HepG2 (cell line): ENCODE measurements around the gene RRAD. TPM values are rescaled to one million over a fixed set of nuclear protein-coding genes. Genes with fewer than 3 reads are reported as not detected.

Source experiments
- ARNTL ChIP-seq: sonication (generic); formaldehyde crosslinking; IDR thresholded peaks from 2 replicates; pipeline ENCODE4 v1.4.0; 2020; ENCODE audit warnings: mild to moderate bottlenecking, missing genetic modification reagents
- BORCS8-MEF2B ChIP-seq: sonication (generic); formaldehyde crosslinking; IDR thresholded peaks from 2 replicates; pipeline ENCODE4 v1.8.0; 2022; ENCODE audit warnings: mild to moderate bottlenecking, missing genetic modification reagents
- ESRRA ChIP-seq: sonication (generic); formaldehyde crosslinking; IDR thresholded peaks from 2 replicates; pipeline ENCODE4 v1.5.1; 2020; ENCODE audit warnings: mild to moderate bottlenecking, low read depth, missing genetic modification reagents
- ISL2 ChIP-seq: sonication (generic); formaldehyde crosslinking; IDR thresholded peaks from 2 replicates; pipeline ENCODE4 v1.5.0; 2020; ENCODE audit warnings: missing genetic modification reagents
- MIXL1 ChIP-seq: IDR thresholded peaks from 2 replicates; pipeline ENCODE4 v1.6.1; 2016
- NFAT5 ChIP-seq: sonication (generic); formaldehyde crosslinking; IDR thresholded peaks from 2 replicates; pipeline ENCODE4 v1.4.0; 2020; ENCODE audit warnings: missing genetic modification reagents
- NFRKB ChIP-seq: fragments of 450-650 bp; IDR thresholded peaks from 2 replicates; pipeline ENCODE4 v1.6.1; 2017
- REL ChIP-seq: sonication (generic); formaldehyde crosslinking; conservative IDR thresholded peaks from 2 replicates; pipeline ENCODE4 v1.8.0; 2022; ENCODE audit warnings: mild to moderate bottlenecking, missing genetic modification reagents, moderate library complexity
- REST ChIP-seq, 2 experiments: IDR thresholded peaks; 2 replicates each; pipeline ENCODE4 v1.6.1; 2011 to 2012; ENCODE audit warnings: low read length in 2 of 2, borderline replicate concordance in 1 of 2, low read depth in 1 of 2, mild to moderate bottlenecking in 1 of 2, moderate library complexity in 1 of 2
- SKIL ChIP-seq: sonication (generic); formaldehyde crosslinking; IDR thresholded peaks from 2 replicates; pipeline ENCODE4 v1.8.0; 2022; ENCODE audit warnings: missing genetic modification reagents, mild to moderate bottlenecking, moderate library complexity, borderline replicate concordance
- ZBTB26 ChIP-seq: IDR thresholded peaks from 2 replicates; pipeline ENCODE4 v1.6.1; 2016; ENCODE audit warnings: missing compliant biosample characterization, missing genetic modification reagents, borderline replicate concordance
- ZNF576 ChIP-seq: sonication (generic); formaldehyde crosslinking; IDR thresholded peaks from 2 replicates; pipeline ENCODE4 v1.4.0; 2020; ENCODE audit warnings: mild to moderate bottlenecking, missing genetic modification reagents
- ZNF674 ChIP-seq: sonication (generic); formaldehyde crosslinking; IDR thresholded peaks from 2 replicates; pipeline ENCODE4 v1.5.0; 2020; ENCODE audit warnings: low read depth, mild to moderate bottlenecking, missing genetic modification reagents
- polyA plus RNA-seq, 8 experiments: library from polyadenylated mRNA; depleted of rRNA in 3 of 8; stranded (reverse) in 7 of 8; unstranded in 1 of 8; fragments of >200 nt; fragmentation: Illumina TruSeq in 4 of 8; extraction: Trizol in 4 of 8; gene quantifications; 2 replicates each; pipeline versions ENCODE4 v1.2.1 to v1.2.3, GENCODE V29; 2011 to 2016; ENCODE audit warnings: low read depth in 4 of 8, missing spikeins in 1 of 8, mixed read lengths in 1 of 8; ENCODE audit not compliant: insufficient read depth in 1 of 8
- total RNA-seq, 5 experiments: library from RNA; depleted of rRNA; stranded (reverse); fragments of >200 nt; fragmentation: Illumina TruSeq; extraction: Trizol; gene quantifications; 2 replicates each; pipeline ENCODE4 v1.2.3, GENCODE V29; 2016; ENCODE audit warnings: low read depth in 1 of 5

Gene RRAD
- total and polyA plus RNA-seq, 2 of the 13 experiments (the other 11 are each of a cell fraction or from before 2014, with no cell fraction given): 0.80 to 1.1 TPM

- TF ChIP-seq NFAT5 (peak; percentile 87), ZNF576 (CRISPR knock-in tag) (peak; percentile 67; the same call in 1 of the 2 replicates), REL (CRISPR knock-in tag) (peak; percentile 92), BORCS8-MEF2B (CRISPR knock-in tag) (peak; percentile 92), ARNTL (CRISPR knock-in tag) (peak; percentile 99), ISL2 (peak; percentile 77), ESRRA (peak; percentile 59), MIXL1 (CRISPR knock-in tag) (peak; percentile 76; the same call in 1 of the 2 replicates), REST (IDR thresholded peaks at IDR 0.05; ENCODE audit: borderline replicate concordance in 1 of 2, low read depth in 1 of 2, low read length in 2 of 2) (0 out of 4 replicates have a peak, but pooled peaks of 1 of the 2 experiments have one; percentile 29), SKIL (CRISPR knock-in tag) (no peak), ZNF674 (CRISPR knock-in tag) (no peak; the same call in 1 of the 2 replicates), NFRKB (no peak), ZBTB26 (CRISPR knock-in tag) (peak; percentile 79; the same call in 1 of the 2 replicates)
Measured at GRCh38 chr16:66880288-66881013, 44.9 kb downstream of the RRAD start, which contains the start of gene PDP2 (continued).
